Activated CD8-positive, alpha-beta memory T cell treated with anti-CD3 and anti-CD28 coated beads, Interleukin-2, amount 50 U/mL, for 48 hours (primary cell): Measurements from ENCODE around the gene TARP.
"Not testable (repeated sequence)": the region's sequence is repeated elsewhere in the genome, so short reads cannot be mapped to it uniquely, and the experiment has no call there.

Experiments used
- DNase-seq: peaks from one replicate; pipeline ENCODE4 v3.0.0-alpha.2; 2020

TARP gene

GRCh38 chr7:38259157-38259556 is 14.3 kb downstream of the TARP start:
- not testable (repeated sequence) for DNase-seq

GRCh38 chr7:38257350-38257677 is 16.1 kb downstream of the TARP start:
- no peak for DNase-seq

- DNase-seq, result not testable (repeated sequence)
Measured at GRCh38 chr7:38249849-38250248, 23.6 kb downstream of the TARP start.

- no peak for DNase-seq
Measured at GRCh38 chr7:38248069-38248567, 25.3 kb downstream of the TARP start.

- no peak for DNase-seq
Measured at GRCh38 chr7:38245409-38245977, 27.9 kb downstream of the TARP start.

- DNase-seq, result no peak
Measured at GRCh38 chr7:38244516-38244915, 28.9 kb downstream of the TARP start.

- DNase-seq, result not testable (repeated sequence)
Measured at GRCh38 chr7:38243345-38243744, 30.1 kb downstream of the TARP start.

GRCh38 chr7:38242814-38243213 is 30.6 kb downstream of the TARP start:
- no peak for DNase-seq

- DNase-seq, result no peak
Measured at GRCh38 chr7:38241071-38241470, 32.4 kb downstream of the TARP start.

- not testable (repeated sequence) for DNase-seq
Measured at GRCh38 chr7:38239129-38239528, 34.3 kb downstream of the TARP start.

- DNase-seq, result no peak
Measured at GRCh38 chr7:38235606-38236005, 37.8 kb downstream of the TARP start.

- DNase-seq, result not testable (repeated sequence)
Measured at GRCh38 chr7:38234759-38235158, 38.7 kb downstream of the TARP start.

- DNase-seq, result peak; percentile 78
Measured at GRCh38 chr7:38232502-38233366, 40.7 kb downstream of the TARP start.

- no peak for DNase-seq
Measured at GRCh38 chr7:38229884-38230642, 43.4 kb downstream of the TARP start.

- no peak for DNase-seq
Measured at GRCh38 chr7:38229386-38229785, 44.0 kb downstream of the TARP start.

GRCh38 chr7:38224392-38224791 is 49.0 kb downstream of the TARP start:
- DNase-seq, result no peak

GRCh38 chr7:38223306-38223705 is 50.1 kb downstream of the TARP start:
- no peak for DNase-seq

GRCh38 chr7:38222481-38223096 is 50.8 kb downstream of the TARP start:
- no peak for DNase-seq

- no peak for DNase-seq
Measured at GRCh38 chr7:38220452-38220851, 53.0 kb downstream of the TARP start.

GRCh38 chr7:38217672-38218071 is 55.8 kb downstream of the TARP start:
- DNase-seq, result no peak

GRCh38 chr7:38215735-38216670 is 57.4 kb downstream of the TARP start:
- peak; percentile 80 for DNase-seq

GRCh38 chr7:38215115-38215514 is 58.3 kb downstream of the TARP start:
- DNase-seq, result no peak
